ENCODE results near the gene BANP.

BANP gene

DNA sequence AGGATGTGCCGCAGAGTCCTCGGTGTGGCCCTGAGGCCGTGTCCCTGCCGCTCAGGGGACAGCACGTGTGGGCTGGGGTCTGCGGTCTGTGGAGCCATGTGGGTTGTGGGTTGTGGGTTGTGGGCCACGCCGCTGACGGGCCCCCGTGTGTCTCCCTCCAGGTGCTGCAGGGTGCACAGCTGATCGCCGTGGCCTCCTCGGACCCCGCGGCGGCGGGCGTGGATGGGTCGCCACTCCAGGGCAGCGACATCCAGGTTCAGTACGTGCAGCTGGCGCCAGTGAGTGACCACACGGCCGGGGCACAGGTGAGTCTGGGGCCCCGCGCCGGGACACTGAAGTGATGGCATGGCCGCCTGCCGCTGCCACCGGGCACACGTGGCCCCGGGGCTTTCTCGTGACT, 120.7 kb downstream of the BANP start:
- Histone ChIP-seq H3K9ac (ENCODE audit: low read length) (no peak overlapping the region), H3K9me2 (ENCODE audit: low read depth, low read length) (no peaks in the 10 kb centered on the region), H3K27me3 (ENCODE audit: insufficient read depth, low read length) (no peaks in the 10 kb centered on the region), H2AFZ (ENCODE audit: low read length) (no peak overlapping the region), H3K27ac (ENCODE audit: low read depth, low read length, poor library complexity, severe bottlenecking) (no peak overlapping the region), H3K9me3 (ENCODE audit: low read length) (no peaks in the 10 kb centered on the region), H3K36me3 (ENCODE audit: insufficient read depth, low read length) (peaks cover 9% of the 10 kb centered on the region), H3K79me2 (ENCODE audit: insufficient read depth, low read length) (no peaks in the 10 kb centered on the region), H3K4me2 (ENCODE audit: low read length) (no peak overlapping the region), H4K20me1 (ENCODE audit: insufficient read depth, low read length) (no peaks in the 10 kb centered on the region), H3K4me3 (ENCODE audit: low read depth, low read length, poor library complexity, severe bottlenecking) (no peak overlapping the region), H3K4me1 (ENCODE audit: insufficient read depth, low read length, severe bottlenecking) (peaks cover 43% of the 10 kb centered on the region), H3F3A (ENCODE audit: insufficient read depth, low read length) (no peaks in the 10 kb centered on the region; the same call in 1 of the 2 replicates)
- TF ChIP-seq EZH2 (IDR thresholded peaks at IDR 0.05; ENCODE audit: borderline replicate concordance, low read length), result no peak

DNA sequence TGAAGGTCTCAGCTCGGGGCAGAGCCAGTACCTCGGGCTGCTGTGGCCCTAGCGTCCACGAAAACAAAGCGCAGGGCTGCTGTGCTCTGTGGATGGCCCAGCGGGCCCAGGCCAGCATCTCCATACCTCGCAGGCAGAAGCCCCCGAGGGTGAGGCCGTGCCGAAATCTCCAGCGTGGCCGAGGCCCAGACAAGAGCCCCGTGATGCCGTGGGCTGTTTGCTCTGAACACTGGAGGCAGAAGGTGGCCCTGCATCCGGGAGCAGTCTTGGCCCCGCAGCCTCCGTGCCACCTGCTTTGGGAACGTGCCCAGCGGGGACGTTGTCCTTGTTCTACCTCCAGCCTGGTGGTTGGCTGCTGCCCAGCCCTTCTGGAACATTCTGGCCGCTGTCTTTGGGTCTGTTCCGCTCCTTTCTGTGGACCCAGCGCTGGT, 121.4 kb downstream of the BANP start:
- no peaks in the 10 kb centered on the region for H3K27me3 ChIP-seq (ENCODE audit: insufficient read depth, low read length)
- no peaks in the 10 kb centered on the region for H3K9me2 ChIP-seq (ENCODE audit: low read depth, low read length)
- H2AFZ ChIP-seq (ENCODE audit: low read length), result no peak overlapping the region
- TF ChIP-seq CTCF (IDR thresholded peaks at IDR 0.05; ENCODE audit: low read length) (no peak), EZH2 (IDR thresholded peaks at IDR 0.05; ENCODE audit: borderline replicate concordance, low read length) (no peak)
- no peak overlapping the region for H3K9ac ChIP-seq (ENCODE audit: low read length)
- H3K4me2 ChIP-seq (ENCODE audit: low read length), result no peak overlapping the region
- peaks cover 11% of the 10 kb centered on the region for H3K36me3 ChIP-seq (ENCODE audit: insufficient read depth, low read length)
- no peak overlapping the region for H3K27ac ChIP-seq (ENCODE audit: low read depth, low read length, poor library complexity, severe bottlenecking)
- H4K20me1 ChIP-seq (ENCODE audit: insufficient read depth, low read length), result no peaks in the 10 kb centered on the region
- H3K4me3 ChIP-seq (ENCODE audit: low read depth, low read length, poor library complexity, severe bottlenecking), result no peak overlapping the region
- peaks cover 37% of the 10 kb centered on the region for H3K4me1 ChIP-seq (ENCODE audit: insufficient read depth, low read length, severe bottlenecking)
- H3K79me2 ChIP-seq (ENCODE audit: insufficient read depth, low read length), result no peaks in the 10 kb centered on the region
- no peaks in the 10 kb centered on the region for H3K9me3 ChIP-seq (ENCODE audit: low read length)
- no peaks in the 10 kb centered on the region; the same call in 1 of the 2 replicates for H3F3A ChIP-seq (ENCODE audit: insufficient read depth, low read length)

- no peak overlapping the region for H3K4me3 ChIP-seq (ENCODE audit: low read depth, low read length, poor library complexity, severe bottlenecking)
- H2AFZ ChIP-seq (ENCODE audit: low read length), result no peak overlapping the region
- no peaks in the 10 kb centered on the region for H3K9me3 ChIP-seq (ENCODE audit: low read length)
- H3K9ac ChIP-seq (ENCODE audit: low read length), result no peak overlapping the region
- H3K4me2 ChIP-seq (ENCODE audit: low read length), result no peak overlapping the region
- TF ChIP-seq CTCF (IDR thresholded peaks at IDR 0.05; ENCODE audit: low read length) (no peak), EZH2 (IDR thresholded peaks at IDR 0.05; ENCODE audit: borderline replicate concordance, low read length) (no peak)
- no peaks in the 10 kb centered on the region for H3K9me2 ChIP-seq (ENCODE audit: low read depth, low read length)
- no peaks in the 10 kb centered on the region; the same call in 1 of the 2 replicates for H3F3A ChIP-seq (ENCODE audit: insufficient read depth, low read length)
- H3K27ac ChIP-seq (ENCODE audit: low read depth, low read length, poor library complexity, severe bottlenecking), result no peak overlapping the region
- H3K4me1 ChIP-seq (ENCODE audit: insufficient read depth, low read length, severe bottlenecking), result peaks cover 30% of the 10 kb centered on the region
- peaks cover 18% of the 10 kb centered on the region for H3K36me3 ChIP-seq (ENCODE audit: insufficient read depth, low read length)
- H3K27me3 ChIP-seq (ENCODE audit: insufficient read depth, low read length), result no peaks in the 10 kb centered on the region
- H3K79me2 ChIP-seq (ENCODE audit: insufficient read depth, low read length), result no peaks in the 10 kb centered on the region
- no peaks in the 10 kb centered on the region for H4K20me1 ChIP-seq (ENCODE audit: insufficient read depth, low read length)
Measured at GRCh38 chr16:88073201-88073721, 122.0 kb downstream of the BANP start.

DNA sequence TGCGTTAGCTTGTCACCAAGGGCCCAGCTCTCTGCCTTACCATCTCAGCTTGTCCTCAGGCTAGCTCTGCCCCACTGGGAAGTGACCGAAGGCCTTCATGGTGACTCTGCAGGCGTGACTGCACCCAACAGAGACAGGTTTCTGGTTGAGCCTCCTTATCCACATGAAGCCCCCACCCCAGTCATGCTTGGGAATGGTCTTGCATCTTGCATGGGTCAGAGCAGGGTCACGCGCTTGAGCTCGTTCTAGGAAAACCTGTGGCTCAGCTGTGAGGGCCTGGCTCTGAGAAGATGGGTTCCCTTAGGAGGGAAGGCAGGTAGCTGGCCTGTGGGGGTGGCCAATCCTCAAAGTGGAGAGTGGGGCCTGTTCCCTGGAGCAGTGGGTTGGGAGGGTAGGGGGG, 122.8 kb downstream of the BANP start:
- H3K9me2 ChIP-seq (ENCODE audit: low read depth, low read length), result no peaks in the 10 kb centered on the region
- peaks cover 22% of the 10 kb centered on the region for H3K36me3 ChIP-seq (ENCODE audit: insufficient read depth, low read length)
- no peaks in the 10 kb centered on the region for H3K9me3 ChIP-seq (ENCODE audit: low read length)
- H3K4me2 ChIP-seq (ENCODE audit: low read length), result no peak overlapping the region
- no peaks in the 10 kb centered on the region for H4K20me1 ChIP-seq (ENCODE audit: insufficient read depth, low read length)
- no peak for TF ChIP-seq EZH2 (IDR thresholded peaks at IDR 0.05; ENCODE audit: borderline replicate concordance, low read length)
- TF ChIP-seq CTCF (IDR thresholded peaks at IDR 0.05; ENCODE audit: low read length), result no peak
- H3K9ac ChIP-seq (ENCODE audit: low read length), result no peak overlapping the region
- peaks cover 22% of the 10 kb centered on the region for H3K4me1 ChIP-seq (ENCODE audit: insufficient read depth, low read length, severe bottlenecking)
- no peaks in the 10 kb centered on the region for H3K79me2 ChIP-seq (ENCODE audit: insufficient read depth, low read length)
- H3K27ac ChIP-seq (ENCODE audit: low read depth, low read length, poor library complexity, severe bottlenecking), result no peak overlapping the region
- H2AFZ ChIP-seq (ENCODE audit: low read length), result no peak overlapping the region
- H3K4me3 ChIP-seq (ENCODE audit: low read depth, low read length, poor library complexity, severe bottlenecking), result no peak overlapping the region
- no peaks in the 10 kb centered on the region for H3K27me3 ChIP-seq (ENCODE audit: insufficient read depth, low read length)
- no peaks in the 10 kb centered on the region; the same call in 1 of the 2 replicates for H3F3A ChIP-seq (ENCODE audit: insufficient read depth, low read length)

Data from OCI-LY1 (cell line).